Testis (tissue), 2 donors: Measurements from ENCODE around the gene SCO1.

ENCODE experiments used
- POLR2A ChIP-seq: fragments of 450-650 bp; IDR thresholded peaks from one replicate; pipeline ENCODE4 v1.6.1; 2017; ENCODE audit warnings: antibody characterized with exemption, mild to moderate bottlenecking, moderate library complexity
- TF ChIP-seq, protein P1 (sequence below), 3 experiments: fragments of 450-650 bp in 2 of 3; fragments of 200-600 bp in 1 of 3; sonication (generic) in 1 of 3; IDR thresholded peaks; one replicate each; pipeline ENCODE4 v1.5.1; 2016 to 2019; ENCODE audit warnings: antibody characterized with exemption in 3 of 3, mild to moderate bottlenecking in 2 of 3, moderate library complexity in 1 of 3

DNA sequence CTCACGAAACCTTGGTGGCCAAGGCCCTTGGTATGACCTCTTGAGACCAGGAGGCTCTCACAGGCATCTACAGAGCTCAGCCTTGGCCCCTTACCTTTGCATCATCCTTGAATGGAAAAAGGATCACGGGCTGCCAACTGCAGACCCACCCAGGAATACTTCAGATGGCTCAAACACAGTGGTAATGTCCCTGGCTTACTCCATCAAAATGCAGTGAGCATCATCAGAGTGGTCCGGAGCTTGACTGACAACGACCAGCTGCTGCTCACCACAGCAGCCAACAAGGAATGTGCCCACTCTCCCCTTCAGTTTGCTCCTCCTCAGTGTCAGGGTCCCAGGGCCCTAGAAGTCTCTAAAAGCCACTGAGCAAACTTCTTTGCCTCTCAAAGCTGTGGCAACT is 22.6 kb downstream of the SCO1 start:
- TF ChIP-seq, protein P1, sequence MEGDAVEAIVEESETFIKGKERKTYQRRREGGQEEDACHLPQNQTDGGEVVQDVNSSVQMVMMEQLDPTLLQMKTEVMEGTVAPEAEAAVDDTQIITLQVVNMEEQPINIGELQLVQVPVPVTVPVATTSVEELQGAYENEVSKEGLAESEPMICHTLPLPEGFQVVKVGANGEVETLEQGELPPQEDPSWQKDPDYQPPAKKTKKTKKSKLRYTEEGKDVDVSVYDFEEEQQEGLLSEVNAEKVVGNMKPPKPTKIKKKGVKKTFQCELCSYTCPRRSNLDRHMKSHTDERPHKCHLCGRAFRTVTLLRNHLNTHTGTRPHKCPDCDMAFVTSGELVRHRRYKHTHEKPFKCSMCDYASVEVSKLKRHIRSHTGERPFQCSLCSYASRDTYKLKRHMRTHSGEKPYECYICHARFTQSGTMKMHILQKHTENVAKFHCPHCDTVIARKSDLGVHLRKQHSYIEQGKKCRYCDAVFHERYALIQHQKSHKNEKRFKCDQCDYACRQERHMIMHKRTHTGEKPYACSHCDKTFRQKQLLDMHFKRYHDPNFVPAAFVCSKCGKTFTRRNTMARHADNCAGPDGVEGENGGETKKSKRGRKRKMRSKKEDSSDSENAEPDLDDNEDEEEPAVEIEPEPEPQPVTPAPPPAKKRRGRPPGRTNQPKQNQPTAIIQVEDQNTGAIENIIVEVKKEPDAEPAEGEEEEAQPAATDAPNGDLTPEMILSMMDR (IDR thresholded peaks at IDR 0.05) = no peak
- no peak for TF ChIP-seq POLR2A
